ENCODE measurements around the gene FNDC3B. TPM values are rescaled to one million over a fixed set of nuclear protein-coding genes. Genes with fewer than 3 reads are reported as not detected.
"Not testable (repeated sequence)": the region's sequence is repeated elsewhere in the genome, so short reads cannot be mapped to it uniquely, and the experiment has no call there.

FNDC3B gene
- total RNA-seq, 1 donor from 2014 or later, result 204 TPM

DNA sequence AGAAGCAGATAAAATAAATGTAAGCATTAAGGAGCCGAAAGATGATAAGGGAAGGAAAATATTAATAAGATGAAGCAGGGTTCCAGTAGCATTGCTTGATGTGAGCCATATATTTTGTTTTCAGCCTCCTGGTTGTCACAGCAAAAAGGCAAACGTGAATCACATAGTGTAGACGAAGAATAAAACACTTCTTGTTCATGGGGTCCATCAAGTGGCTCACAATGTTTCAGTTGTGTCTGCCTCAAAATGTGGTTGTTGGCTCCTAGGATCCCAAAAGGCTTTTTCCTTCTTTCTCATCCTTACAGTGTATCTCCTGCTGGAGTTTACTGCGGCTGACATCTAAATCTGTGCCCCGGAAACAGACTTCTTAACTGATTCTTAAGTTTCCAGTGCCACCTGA lies 213.8 kb downstream of the FNDC3B start:
- H3K4me3 Mint-ChIP-seq (ENCODE audit: unreplicated experiment), result no peak overlapping the region
- DNase-seq (ENCODE audit: low spot score), result no peak
- no peaks in the 10 kb centered on the region for H3K9me3 Mint-ChIP-seq (ENCODE audit: unreplicated experiment)
- peaks cover 31% of the 10 kb centered on the region for H3K36me3 Mint-ChIP-seq (ENCODE audit: low read depth, unreplicated experiment)
- H3K4me1 Mint-ChIP-seq (ENCODE audit: unreplicated experiment), result peaks cover 28% of the 10 kb centered on the region
- H3K27ac Mint-ChIP-seq (ENCODE audit: unreplicated experiment), result no peak overlapping the region
- peaks cover 4% of the 10 kb centered on the region for H3K27me3 Mint-ChIP-seq (ENCODE audit: unreplicated experiment)
- TF ChIP-seq, protein P1, sequence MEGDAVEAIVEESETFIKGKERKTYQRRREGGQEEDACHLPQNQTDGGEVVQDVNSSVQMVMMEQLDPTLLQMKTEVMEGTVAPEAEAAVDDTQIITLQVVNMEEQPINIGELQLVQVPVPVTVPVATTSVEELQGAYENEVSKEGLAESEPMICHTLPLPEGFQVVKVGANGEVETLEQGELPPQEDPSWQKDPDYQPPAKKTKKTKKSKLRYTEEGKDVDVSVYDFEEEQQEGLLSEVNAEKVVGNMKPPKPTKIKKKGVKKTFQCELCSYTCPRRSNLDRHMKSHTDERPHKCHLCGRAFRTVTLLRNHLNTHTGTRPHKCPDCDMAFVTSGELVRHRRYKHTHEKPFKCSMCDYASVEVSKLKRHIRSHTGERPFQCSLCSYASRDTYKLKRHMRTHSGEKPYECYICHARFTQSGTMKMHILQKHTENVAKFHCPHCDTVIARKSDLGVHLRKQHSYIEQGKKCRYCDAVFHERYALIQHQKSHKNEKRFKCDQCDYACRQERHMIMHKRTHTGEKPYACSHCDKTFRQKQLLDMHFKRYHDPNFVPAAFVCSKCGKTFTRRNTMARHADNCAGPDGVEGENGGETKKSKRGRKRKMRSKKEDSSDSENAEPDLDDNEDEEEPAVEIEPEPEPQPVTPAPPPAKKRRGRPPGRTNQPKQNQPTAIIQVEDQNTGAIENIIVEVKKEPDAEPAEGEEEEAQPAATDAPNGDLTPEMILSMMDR (IDR thresholded peaks at IDR 0.05; ENCODE audit: unreplicated experiment), result no peak

DNA sequence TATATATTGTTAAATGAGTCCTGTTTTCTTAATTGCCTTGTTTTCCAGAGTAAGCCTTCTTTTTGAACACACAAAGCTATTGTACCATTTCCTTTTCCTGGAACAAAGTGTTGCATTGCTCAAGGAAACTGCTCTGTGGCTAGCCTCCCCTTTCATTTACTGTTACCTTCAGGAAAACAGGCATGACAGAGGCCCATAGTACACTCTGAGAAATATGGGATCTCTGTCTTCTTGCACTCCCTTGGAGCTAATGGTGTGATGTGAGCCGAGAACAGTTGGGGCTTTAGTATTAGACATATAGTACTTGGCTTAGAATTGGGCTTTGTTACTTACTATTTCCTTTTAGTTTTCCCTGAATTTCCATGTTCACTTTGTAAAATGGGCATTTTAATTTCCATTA lies 215.2 kb downstream of the FNDC3B start:
- H3K27ac Mint-ChIP-seq (ENCODE audit: unreplicated experiment), result peak overlapping the region; percentile 90
- H3K36me3 Mint-ChIP-seq (ENCODE audit: low read depth, unreplicated experiment), result peaks cover 33% of the 10 kb centered on the region
- peaks cover 4% of the 10 kb centered on the region for H3K27me3 Mint-ChIP-seq (ENCODE audit: unreplicated experiment)
- H3K4me1 Mint-ChIP-seq (ENCODE audit: unreplicated experiment), result peaks cover 39% of the 10 kb centered on the region
- no peaks in the 10 kb centered on the region for H3K9me3 Mint-ChIP-seq (ENCODE audit: unreplicated experiment)
- no peak for DNase-seq (ENCODE audit: low spot score)
- TF ChIP-seq, protein P1 (IDR thresholded peaks at IDR 0.05; ENCODE audit: unreplicated experiment), result no peak
- peak overlapping the region; percentile 37 for H3K4me3 Mint-ChIP-seq (ENCODE audit: unreplicated experiment)

DNA sequence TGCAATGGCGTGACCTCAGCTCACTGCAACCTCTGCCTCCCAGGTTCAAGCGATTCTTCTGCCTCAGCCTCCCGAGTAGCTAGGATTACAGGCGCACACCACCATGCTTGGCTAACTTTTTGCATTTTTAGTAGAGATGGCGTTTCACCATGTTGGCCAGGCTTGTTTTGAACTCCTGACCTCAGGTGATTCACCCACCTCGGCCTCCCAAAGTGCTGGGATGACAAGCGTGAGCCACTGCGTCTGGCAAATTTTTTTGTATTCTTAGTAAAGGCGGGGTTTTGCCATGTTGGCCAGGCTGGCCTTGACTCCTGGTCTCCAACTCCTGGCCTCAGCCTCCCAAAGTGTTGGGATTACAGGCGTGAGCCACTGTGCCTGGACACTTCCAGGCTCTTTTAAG lies 215.9 kb downstream of the FNDC3B start:
- H3K9me3 Mint-ChIP-seq (ENCODE audit: unreplicated experiment); DNase-seq (ENCODE audit: low spot score); H3K27ac Mint-ChIP-seq (ENCODE audit: unreplicated experiment); H3K27me3 Mint-ChIP-seq (ENCODE audit: unreplicated experiment): not testable (repeated sequence)
- H3K4me3 Mint-ChIP-seq (ENCODE audit: unreplicated experiment), result peak overlapping the region; percentile 35
- peaks cover 33% of the 10 kb centered on the region for H3K36me3 Mint-ChIP-seq (ENCODE audit: low read depth, unreplicated experiment)
- peaks cover 46% of the 10 kb centered on the region for H3K4me1 Mint-ChIP-seq (ENCODE audit: unreplicated experiment)

DNA sequence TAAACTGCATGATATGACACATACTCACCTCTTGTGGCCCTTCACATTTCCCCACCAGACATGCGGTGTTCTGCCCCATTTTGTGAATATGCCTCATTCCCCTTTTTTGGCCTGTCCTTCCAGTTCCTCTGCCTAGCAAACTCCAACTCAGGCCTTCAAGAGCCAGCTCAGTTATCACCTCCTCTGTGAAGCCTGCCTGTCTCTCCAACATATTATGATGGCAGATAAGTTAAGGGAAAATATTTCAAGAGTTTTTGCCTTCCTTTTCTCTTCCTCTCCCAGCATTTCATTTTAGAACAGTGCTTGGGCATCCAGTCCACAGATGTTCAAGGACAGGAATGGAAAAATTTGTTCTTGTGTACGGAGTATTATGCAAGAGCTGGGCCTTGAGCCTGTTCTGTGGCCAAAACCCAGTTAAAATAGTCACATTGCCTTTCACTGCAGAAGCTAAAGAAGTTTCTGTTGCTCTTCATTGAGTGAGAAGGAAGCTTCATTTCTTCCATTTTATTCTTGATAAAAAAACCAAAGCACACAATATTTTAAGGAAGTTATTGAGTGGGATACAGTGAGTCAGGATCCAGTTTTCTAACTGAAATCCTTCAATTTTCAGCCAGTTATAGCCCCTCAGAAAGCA lies 216.8 kb downstream of the FNDC3B start:
- no peak for DNase-seq (ENCODE audit: low spot score)
- Mint-ChIP-seq H3K36me3 (ENCODE audit: low read depth, unreplicated experiment) (peaks cover 34% of the 10 kb centered on the region), H3K27me3 (ENCODE audit: unreplicated experiment) (peaks cover 4% of the 10 kb centered on the region), H3K9me3 (ENCODE audit: unreplicated experiment) (no peaks in the 10 kb centered on the region), H3K4me3 (ENCODE audit: unreplicated experiment) (peak overlapping the region; percentile 66), H3K27ac (ENCODE audit: unreplicated experiment) (peak overlapping the region; percentile 50), H3K4me1 (ENCODE audit: unreplicated experiment) (peaks cover 55% of the 10 kb centered on the region)
- TF ChIP-seq, protein P1 (IDR thresholded peaks at IDR 0.05; ENCODE audit: unreplicated experiment), result no peak

DNA sequence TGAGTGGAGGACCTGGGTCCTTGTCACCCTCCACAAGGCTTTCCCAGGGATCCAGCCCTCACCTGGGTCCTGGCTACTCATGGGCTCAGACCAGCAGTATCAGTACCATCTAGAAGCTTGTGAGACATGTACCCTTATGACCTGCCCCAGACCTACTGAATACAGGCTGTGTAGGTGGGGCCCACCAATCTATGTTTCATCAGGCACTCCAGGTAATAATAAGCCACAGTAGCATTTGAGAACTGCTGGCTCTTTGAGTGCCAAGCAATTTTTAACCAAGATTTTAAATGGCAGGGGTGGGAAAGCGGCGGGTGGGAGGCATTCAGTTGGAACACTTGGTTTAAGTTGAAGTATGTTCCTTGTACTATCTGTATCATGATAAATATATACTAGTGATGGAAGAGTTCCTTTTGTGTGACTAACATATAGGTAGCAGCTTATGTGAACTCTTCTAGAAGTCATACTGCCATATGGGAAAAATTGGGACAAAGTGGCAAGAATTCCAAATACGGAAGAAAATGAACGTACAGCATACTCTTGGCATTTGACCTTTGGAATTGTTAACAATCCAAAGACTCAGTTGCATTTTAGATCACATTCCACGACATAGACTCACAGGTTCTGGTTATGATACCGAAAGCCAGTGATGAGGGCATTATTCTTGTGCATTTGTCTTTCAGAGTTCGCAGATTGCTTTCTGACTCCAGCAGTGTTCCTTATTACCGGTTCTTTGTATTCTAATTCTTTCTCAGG lies 218.4 kb downstream of the FNDC3B start:
- Mint-ChIP-seq H3K27ac (ENCODE audit: unreplicated experiment) (peak overlapping the region; percentile 20), H3K4me3 (ENCODE audit: unreplicated experiment) (peak overlapping the region; percentile 72), H3K4me1 (ENCODE audit: unreplicated experiment) (peaks cover 66% of the 10 kb centered on the region), H3K9me3 (ENCODE audit: unreplicated experiment) (no peaks in the 10 kb centered on the region), H3K36me3 (ENCODE audit: low read depth, unreplicated experiment) (peaks cover 37% of the 10 kb centered on the region), H3K27me3 (ENCODE audit: unreplicated experiment) (peaks cover 4% of the 10 kb centered on the region)
- TF ChIP-seq, protein P1 (IDR thresholded peaks at IDR 0.05; ENCODE audit: unreplicated experiment), result no peak
- DNase-seq (ENCODE audit: low spot score), result no peak

Data from endothelial cell (in vitro differentiated cells).